GM12864 (cell line): ENCODE measurements around the gene EPHA3.

Source experiments
- DNase-seq: peaks from one replicate; pipeline ENCODE4 v3.0.0-alpha.2; 2011; ENCODE audit warnings: low read depth
- H3K4me3 ChIP-seq: 2 replicates; pipeline ENCODE4 v1.5.1; 2011; ENCODE audit warnings: mild to moderate bottlenecking, low read depth, low read length, control low read depth
- CTCF ChIP-seq: IDR thresholded peaks from 2 replicates; pipeline ENCODE4 v1.5.1; 2011; ENCODE audit warnings: low read depth, mild to moderate bottlenecking, moderate library complexity, low read length, control low read depth, inconsistent platforms; ENCODE audit errors: missing control alignments

Gene EPHA3

GRCh38 chr3:89217148-89217685 is 109.8 kb downstream of the EPHA3 start:
- H3K4me3 ChIP-seq, result no peak overlapping the region
- DNase-seq, result no peak
- TF ChIP-seq CTCF, result no peak

GRCh38 chr3:89221924-89222323 is 114.5 kb downstream of the EPHA3 start:
- no peak for TF ChIP-seq CTCF
- DNase-seq, result no peak
- H3K4me3 ChIP-seq, result no peak overlapping the region

GRCh38 chr3:89223188-89223587 is 115.8 kb downstream of the EPHA3 start:
- no peak overlapping the region for H3K4me3 ChIP-seq
- no peak for DNase-seq
- no peak for TF ChIP-seq CTCF

GRCh38 chr3:89227218-89227617 is 119.8 kb downstream of the EPHA3 start:
- no peak for TF ChIP-seq CTCF
- H3K4me3 ChIP-seq, result no peak overlapping the region
- DNase-seq, result no peak

- H3K4me3 ChIP-seq, result no peak overlapping the region
- TF ChIP-seq CTCF, result no peak
- DNase-seq, result no peak
Observed at GRCh38 chr3:89227634-89228033, 120.2 kb downstream of the EPHA3 start.

- no peak for DNase-seq
- no peak overlapping the region for H3K4me3 ChIP-seq
- TF ChIP-seq CTCF, result no peak
Observed at GRCh38 chr3:89232155-89232554, 124.7 kb downstream of the EPHA3 start.

GRCh38 chr3:89234620-89235019 is 127.2 kb downstream of the EPHA3 start:
- no peak overlapping the region for H3K4me3 ChIP-seq
- DNase-seq, result no peak
- TF ChIP-seq CTCF, result no peak
